GF-D8 (cell line): ENCODE results near the gene FBXL14.
"Not testable (repeated sequence)": the region's sequence is repeated elsewhere in the genome, so short reads cannot be mapped to it uniquely, and the experiment has no call there.

ENCODE experiments used
- DNase-seq: peaks from one replicate; lab custom pipeline; 2025; lab: John Stamatoyannopoulos, UW

The FBXL14 gene

GRCh38 chr12:1572731-1573130 lies 21.6 kb downstream of the FBXL14 start:
- no peak for DNase-seq

GRCh38 chr12:1567852-1568251 lies 26.5 kb downstream of the FBXL14 start:
- no peak for DNase-seq

DNA sequence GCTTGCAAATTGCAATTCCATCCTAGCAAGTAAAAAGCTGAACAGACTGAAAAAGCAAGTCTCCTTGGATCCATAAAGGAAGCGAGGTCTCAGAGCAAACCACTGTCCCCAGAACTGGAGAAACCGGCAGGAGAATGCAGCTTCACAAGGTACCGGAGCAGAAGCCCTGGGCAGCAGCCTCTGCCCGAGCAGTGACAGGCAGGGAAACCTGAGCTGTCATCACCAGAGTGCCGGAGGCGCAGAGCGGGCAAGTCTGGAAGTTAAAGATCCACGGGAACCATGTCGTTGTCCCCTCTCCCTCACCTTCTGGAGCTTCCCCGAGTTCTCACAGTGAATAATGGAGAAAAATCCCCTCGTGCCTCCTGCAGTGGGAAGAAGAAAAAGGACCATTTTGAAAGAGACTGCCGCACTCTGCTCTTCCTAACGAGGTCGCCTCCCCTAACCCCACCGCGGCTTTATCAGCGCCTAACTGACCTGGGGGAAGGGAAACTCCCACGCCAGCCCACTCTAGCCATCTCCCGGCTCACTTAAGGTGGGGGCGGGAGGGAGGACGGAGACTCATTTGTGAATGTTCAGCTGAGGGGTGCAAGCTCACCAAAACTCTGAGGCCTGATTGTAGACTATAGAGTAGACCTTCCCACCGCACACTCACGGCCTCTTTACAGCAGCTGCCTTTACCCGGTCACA lies 27.8 kb downstream of the FBXL14 start:
- DNase-seq = no peak

DNA sequence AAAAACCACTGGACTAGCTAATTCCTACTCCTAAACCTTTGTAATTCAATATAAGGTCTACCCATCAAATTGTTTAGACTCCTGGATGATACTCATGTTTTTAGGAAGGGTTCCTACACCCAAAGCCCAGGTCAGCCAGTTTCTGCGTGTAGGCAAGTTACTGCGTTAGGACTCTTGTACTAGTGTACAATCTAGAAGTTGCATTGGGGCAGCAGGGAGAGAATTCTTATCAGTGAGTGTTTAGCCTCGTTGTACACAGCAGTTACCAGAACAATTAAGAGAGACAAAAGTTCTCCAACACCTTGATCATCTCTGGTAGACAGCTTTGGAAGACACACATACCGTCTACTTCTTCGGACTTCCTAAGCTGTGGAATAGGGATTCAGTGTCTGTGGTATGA lies 29.2 kb downstream of the FBXL14 start:
- DNase-seq = no peak

DNA sequence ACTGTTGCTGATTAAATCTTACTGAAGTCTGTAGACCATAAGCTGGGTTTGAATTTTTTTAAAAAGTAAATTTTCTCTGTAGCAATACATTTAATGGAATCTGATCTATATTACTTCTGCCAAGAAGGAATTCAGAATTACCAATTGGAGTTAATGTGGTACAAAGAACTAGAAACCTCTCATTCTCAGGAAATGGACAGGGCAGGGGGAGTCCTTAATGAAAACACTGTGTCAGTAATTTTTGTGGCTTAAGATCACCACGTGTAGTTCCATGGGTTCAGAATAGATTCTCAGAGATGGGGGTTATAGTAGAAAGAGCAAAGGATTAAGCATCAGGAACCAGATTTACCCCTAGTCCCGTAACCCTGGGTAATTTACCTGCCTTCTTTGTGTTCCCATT lies 30.3 kb downstream of the FBXL14 start:
- no peak for DNase-seq

- no peak for DNase-seq
Measured at GRCh38 chr12:1562813-1563407, 31.5 kb downstream of the FBXL14 start.

DNA sequence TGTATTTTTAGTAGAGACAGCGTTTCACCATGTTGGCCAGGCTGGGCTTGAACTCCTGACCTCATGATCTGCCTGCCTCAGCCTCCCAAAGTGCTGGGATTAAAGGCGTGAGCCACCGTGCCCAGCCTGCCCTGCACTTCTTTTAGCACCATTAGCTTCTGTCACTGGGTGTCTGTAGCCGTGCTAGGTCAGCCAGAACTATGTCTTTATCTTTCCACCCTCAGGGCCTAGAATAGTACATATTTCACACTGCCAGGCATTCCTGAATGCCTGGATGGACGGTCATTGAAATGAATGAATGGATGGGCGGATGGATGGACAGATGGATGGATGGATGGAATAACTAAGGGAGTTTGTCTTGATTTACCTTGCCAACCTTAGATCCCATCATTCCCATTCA lies 33.7 kb downstream of the FBXL14 start:
- DNase-seq = no peak

- no peak for DNase-seq
Measured at GRCh38 chr12:1559676-1560091, 34.7 kb downstream of the FBXL14 start.

DNA sequence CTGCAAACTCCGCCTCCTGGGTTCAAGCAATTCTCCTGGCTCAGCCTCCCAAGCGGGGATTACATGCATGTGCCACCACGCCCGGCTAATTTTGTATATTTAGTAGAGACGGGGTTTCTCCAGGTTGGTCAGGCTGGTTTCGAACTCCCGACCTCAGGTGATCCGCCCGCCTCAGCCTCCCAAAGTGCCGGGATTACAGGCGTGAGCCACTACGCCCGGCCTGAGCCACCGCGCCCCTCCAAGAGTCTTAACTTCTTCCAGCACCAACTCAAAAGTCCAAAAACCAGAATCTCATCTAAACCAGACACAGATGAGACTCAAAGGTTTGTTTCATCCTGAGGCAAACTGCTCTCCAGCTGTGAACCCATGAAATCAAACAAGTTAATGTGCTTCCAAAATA lies 36.3 kb downstream of the FBXL14 start:
- DNase-seq = not testable (repeated sequence)

DNA sequence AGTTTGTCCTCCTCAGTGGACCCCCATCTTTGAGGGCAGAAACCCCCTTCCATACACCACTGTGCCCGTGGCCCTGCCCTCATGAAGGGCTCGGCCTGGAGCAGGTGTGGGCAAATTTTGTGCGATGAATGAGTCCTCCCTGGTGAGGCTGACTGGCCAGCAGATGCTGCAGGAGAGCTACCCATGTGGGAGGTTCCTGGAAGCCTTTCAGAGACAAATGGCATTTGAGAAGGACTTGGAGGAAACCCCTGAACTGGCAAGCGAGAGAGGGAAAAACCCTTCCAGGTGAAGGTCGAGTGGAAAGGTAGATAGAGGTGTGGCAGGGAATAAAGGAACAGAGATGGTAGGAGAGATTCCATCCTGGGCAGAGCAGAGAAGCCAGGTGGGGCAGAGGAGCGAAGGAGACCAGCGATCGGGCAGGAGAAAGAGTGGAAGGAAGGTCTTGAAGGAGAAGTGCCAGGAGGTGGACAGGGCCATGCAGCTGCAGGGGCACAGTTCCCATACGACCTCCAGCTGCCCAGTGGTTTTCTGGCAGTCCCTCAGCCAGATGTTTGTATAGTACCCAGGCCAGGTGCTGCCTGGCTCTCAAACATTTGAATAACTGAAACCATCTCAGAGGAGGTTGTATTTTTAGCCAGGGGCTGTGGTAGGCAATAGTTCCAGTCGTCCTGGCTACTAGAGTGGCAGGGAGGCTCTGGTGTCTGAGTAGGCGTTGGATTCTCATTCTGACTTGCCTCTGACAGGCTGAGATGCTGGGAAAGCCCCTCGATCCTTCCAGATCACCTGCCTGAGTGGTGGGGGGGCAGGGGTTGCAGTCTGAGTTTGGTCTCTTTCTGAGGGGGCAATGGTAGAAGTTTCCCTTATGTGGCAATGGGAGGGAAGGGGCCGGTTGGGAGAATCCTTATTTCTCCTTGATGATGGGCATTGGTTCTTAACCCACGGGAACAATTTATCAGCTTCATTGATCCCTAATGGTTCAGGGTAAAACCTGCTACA lies 40.1 kb downstream of the FBXL14 start:
- no peak for DNase-seq

- DNase-seq = no peak
Measured at GRCh38 chr12:1553536-1553935, 40.8 kb downstream of the FBXL14 start.

DNA sequence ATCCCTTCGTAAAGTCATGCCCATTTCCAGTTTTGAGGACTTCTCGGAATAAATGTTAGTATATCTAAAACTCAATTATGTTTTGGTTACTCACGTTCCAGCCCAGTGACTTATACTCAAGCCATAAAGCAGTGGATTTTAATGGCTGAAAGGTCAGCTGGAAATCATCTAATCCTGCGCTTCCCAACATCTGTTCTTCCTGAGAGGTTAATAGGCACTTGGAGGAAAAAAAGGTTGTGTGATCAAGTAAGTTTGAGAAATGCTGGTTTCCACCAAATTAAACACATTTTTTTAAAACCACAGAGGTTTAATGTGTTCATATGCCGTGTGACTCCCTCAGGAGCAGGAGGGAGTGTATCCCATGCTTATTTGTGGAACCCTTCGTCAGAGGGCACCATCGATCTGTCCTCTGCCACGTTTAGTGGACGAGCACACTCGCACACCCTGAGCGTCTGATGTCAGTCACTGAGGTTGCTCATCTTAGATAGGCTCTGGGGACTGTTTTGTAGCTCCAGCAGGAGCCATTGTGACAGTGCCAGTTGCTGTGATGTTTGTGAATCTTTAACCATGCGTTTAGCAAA lies 41.4 kb downstream of the FBXL14 start:
- no peak for DNase-seq

GRCh38 chr12:1552171-1552570 lies 42.2 kb downstream of the FBXL14 start:
- DNase-seq = no peak

- DNase-seq = no peak
Measured at GRCh38 chr12:1551496-1551895, 42.9 kb downstream of the FBXL14 start.

DNA sequence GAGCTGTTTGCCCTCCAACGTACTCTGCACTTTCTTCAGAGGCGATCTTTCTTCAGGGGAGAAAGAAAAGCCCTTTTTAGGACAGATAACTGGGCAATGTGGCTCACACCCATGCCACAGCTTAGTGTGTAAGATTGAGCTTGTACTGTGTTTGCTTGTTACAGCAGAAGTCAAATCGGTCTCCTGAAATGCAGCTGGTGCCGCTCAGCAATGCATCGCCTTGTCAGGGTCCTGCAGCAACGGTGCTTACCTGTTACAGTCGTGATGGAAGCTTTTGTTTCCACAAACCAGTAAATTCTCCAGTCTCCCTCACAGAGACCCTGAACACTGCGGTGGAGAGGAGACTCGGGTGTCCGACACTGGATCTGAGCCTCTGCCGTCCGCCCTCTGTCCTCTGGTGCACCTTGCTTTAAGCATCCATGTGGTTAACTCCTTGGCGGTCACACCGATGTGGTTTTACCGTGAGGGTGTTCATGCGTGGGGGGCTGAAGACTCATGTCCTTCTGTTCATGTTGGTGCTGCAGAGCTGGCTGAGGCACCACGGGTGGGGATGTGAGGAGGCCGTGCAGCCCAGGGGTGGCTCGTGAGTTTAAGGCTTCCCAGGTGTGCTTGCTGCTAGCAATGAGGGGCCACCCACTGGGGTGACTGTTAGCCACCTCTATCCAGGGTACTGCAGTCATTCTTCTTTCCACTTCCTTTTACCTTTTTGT lies 47.3 kb downstream of the FBXL14 start:
- no peak for DNase-seq

GRCh38 chr12:1544996-1545700 lies 49.2 kb downstream of the FBXL14 start:
- DNase-seq = no peak

GRCh38 chr12:1542599-1542998 lies 51.8 kb downstream of the FBXL14 start:
- no peak for DNase-seq

- no peak for DNase-seq
Measured at GRCh38 chr12:1540690-1541089, 53.7 kb downstream of the FBXL14 start.

GRCh38 chr12:1539135-1539534 lies 55.2 kb downstream of the FBXL14 start:
- no peak for DNase-seq

DNA sequence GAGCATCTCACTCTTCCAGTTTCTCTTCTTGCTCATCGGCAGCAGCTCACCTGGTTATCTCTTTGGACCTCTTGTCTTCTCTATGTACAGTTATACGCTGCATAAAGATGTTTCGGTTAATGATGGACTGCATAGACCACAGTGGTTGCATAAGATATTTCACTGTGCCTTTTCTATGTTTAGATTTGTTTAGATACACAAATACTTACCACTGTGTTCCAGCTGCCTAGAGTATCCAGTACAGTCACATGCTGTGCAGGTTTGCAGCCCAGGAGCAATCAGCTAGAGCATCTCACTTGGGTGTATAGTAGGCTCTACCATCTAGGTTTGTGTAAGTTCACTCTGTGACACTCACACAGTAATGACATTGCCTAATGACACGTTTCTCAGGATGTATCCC lies 57.6 kb downstream of the FBXL14 start:
- DNase-seq = no peak

GRCh38 chr12:1534748-1535147 lies 59.6 kb downstream of the FBXL14 start:
- DNase-seq = no peak
